SK-N-SH (cell line): Measurements from ENCODE around the gene SPACDR. TPM values are rescaled to one million over a fixed set of nuclear protein-coding genes. Genes with fewer than 3 reads are reported as not detected.

Source experiments
- CTCF ChIA-PET: fragments of 300-600, 350-600 bp; formaldehyde crosslinking; extraction: SDS; loops from one replicate; lab custom pipeline; 2021; lab: Yijun Ruan, JAX
- POLR2A ChIA-PET: fragments of 350-600 bp; sonication (Branson Sonifier 250); formaldehyde crosslinking; extraction: SDS; loops from one replicate; lab custom pipeline; 2020; ENCODE audit warnings: antibody characterized with exemption, inconsistent platforms; lab: Yijun Ruan, JAX
- DNase-seq: peaks from one replicate; pipeline ENCODE4 v3.0.0; 2012
- H2AFZ ChIP-seq: fragments of 200-600 bp; sonication (generic); 2 replicates; pipeline ENCODE4 v1.8.1; 2016; ENCODE audit warnings: antibody characterized with exemption, mild to moderate bottlenecking, low read depth
- H3F3A ChIP-seq: fragments of 200-600 bp; sonication (generic); replicated peaks from 2 replicates; pipeline ENCODE3; 2016; ENCODE audit warnings: antibody characterized with exemption, mild to moderate bottlenecking; ENCODE audit not compliant: insufficient read depth
- H3K27ac ChIP-seq, 2 experiments: fragments of 200-500 bp in 1 of 2; fragments of 200-600 bp in 1 of 2; sonication (Bioruptor generic) in 1 of 2; sonication (generic), shearing (Covaris generic) in 1 of 2; 2 replicates each; pipeline versions ENCODE4 v1.5.1 to v1.6.1; 2014 to 2016; ENCODE audit warnings: low read depth in 2 of 2, inconsistent platforms in 1 of 2, low read length in 1 of 2, mild to moderate bottlenecking in 1 of 2, mixed read lengths in 1 of 2
- H3K27me3 ChIP-seq: fragments of 200-600 bp; sonication (generic), shearing (Covaris generic); 2 replicates; pipeline ENCODE4 v1.6.1; 2016; ENCODE audit warnings: mixed run types; ENCODE audit not compliant: insufficient read depth
- H3K36me3 ChIP-seq, 2 experiments: fragments of 200-500 bp in 1 of 2; fragments of 200-600 bp in 1 of 2; sonication (Bioruptor generic) in 1 of 2; sonication (generic) in 1 of 2; replicated peaks in 1 of 2; 2 replicates each; pipeline versions ENCODE3 to v1.5.1; 2014 to 2016; ENCODE audit warnings: low read length in 1 of 2, mild to moderate bottlenecking in 1 of 2; ENCODE audit not compliant: insufficient read depth in 2 of 2, control insufficient read depth in 1 of 2
- H3K4me1 ChIP-seq, 2 experiments: fragments of 200-500 bp in 1 of 2; fragments of 200-600 bp in 1 of 2; sonication (Bioruptor generic) in 1 of 2; sonication (generic), shearing (Covaris generic) in 1 of 2; 2 replicates each; pipeline versions ENCODE4 v1.5.1 to v1.6.1; 2014 to 2016; ENCODE audit warnings: low read depth in 1 of 2, low read length in 1 of 2, mixed run types in 1 of 2; ENCODE audit not compliant: insufficient read depth in 2 of 2, control insufficient read depth in 1 of 2
- H3K4me2 ChIP-seq: fragments of 200-600 bp; sonication (generic), shearing (Covaris generic); 2 replicates; pipeline ENCODE4 v1.6.1; 2017; ENCODE audit warnings: mixed run types
- H3K4me3 ChIP-seq, 2 experiments: fragments of 200-500 bp in 1 of 2; fragments of 200-600 bp in 1 of 2; sonication (Bioruptor generic) in 1 of 2; sonication (generic), shearing (Covaris generic) in 1 of 2; 2 replicates each; pipeline versions ENCODE4 v1.5.1 to v1.8.1; 2014 to 2016; ENCODE audit warnings: low read depth in 2 of 2, inconsistent platforms in 1 of 2, low read length in 1 of 2, mild to moderate bottlenecking in 1 of 2, mixed read lengths in 1 of 2, moderate library complexity in 1 of 2
- H3K79me2 ChIP-seq: fragments of 200-600 bp; sonication (generic); 2 replicates; pipeline ENCODE4 v1.8.1; 2017; ENCODE audit warnings: mild to moderate bottlenecking; ENCODE audit not compliant: insufficient read depth
- H3K9ac ChIP-seq: fragments of 200-600 bp; sonication (generic); 2 replicates; pipeline ENCODE4 v1.6.1; 2017; ENCODE audit warnings: mixed run types
- H3K9me2 ChIP-seq: fragments of 200-600 bp; sonication (generic); 2 replicates; pipeline ENCODE4 v1.6.1; 2017; ENCODE audit warnings: mixed run types
- H3K9me3 ChIP-seq: fragments of 200-600 bp; sonication (generic); 2 replicates; pipeline ENCODE4 v1.6.1; 2017; ENCODE audit warnings: mixed run types, mild to moderate bottlenecking, moderate library complexity
- H4K20me1 ChIP-seq: fragments of 200-600 bp; sonication (generic); 2 replicates; pipeline ENCODE4 v1.6.1; 2017; ENCODE audit warnings: mild to moderate bottlenecking, mixed run types; ENCODE audit not compliant: insufficient read depth
- EP300 ChIP-seq, 2 experiments: IDR thresholded peaks; 2 replicates each; pipeline versions ENCODE4 v1.4.0 to v1.6.1; 2012; ENCODE audit warnings: borderline replicate concordance in 1 of 2, low read depth in 1 of 2, low read length in 1 of 2
- EZH2phosphoT487 ChIP-seq: fragments of 200-600 bp; sonication (generic); IDR thresholded peaks from 2 replicates; pipeline ENCODE4 v1.6.1; 2017; ENCODE audit warnings: low read depth, mixed run types, mild to moderate bottlenecking, antibody characterized with exemption, moderate library complexity, borderline replicate concordance
- FOXJ3 ChIP-seq: sonication (generic); formaldehyde crosslinking; IDR thresholded peaks from 2 replicates; pipeline ENCODE4 v1.5.1; 2020; ENCODE audit warnings: mild to moderate bottlenecking, missing genetic modification reagents
- GATA2 ChIP-seq: sonication (generic); formaldehyde crosslinking; IDR thresholded peaks from 2 replicates; pipeline ENCODE4 v1.5.0; 2020; ENCODE audit warnings: mild to moderate bottlenecking, missing genetic modification reagents
- NFIC ChIP-seq: IDR thresholded peaks from 2 replicates; pipeline ENCODE4 v1.4.0; 2012; ENCODE audit warnings: borderline replicate concordance
- NRF1 ChIP-seq: IDR thresholded peaks from 2 replicates; pipeline ENCODE4 v1.6.1; 2012; ENCODE audit warnings: low read depth, mild to moderate bottlenecking, low read length
- RFX5 ChIP-seq: IDR thresholded peaks from 2 replicates; pipeline ENCODE4 v1.6.1; 2012; ENCODE audit warnings: mild to moderate bottlenecking, improper control_type of control experiment, low read length
- SMC3 ChIP-seq: IDR thresholded peaks from 2 replicates; pipeline ENCODE4 v1.6.1; 2012; ENCODE audit warnings: low read depth, low read length, improper control_type of control experiment
- TCF12 ChIP-seq: IDR thresholded peaks from 2 replicates; pipeline ENCODE4 v1.4.0; 2012
- TEAD4 ChIP-seq: IDR thresholded peaks from 2 replicates; pipeline ENCODE4 v1.4.0; 2012; ENCODE audit warnings: mild to moderate bottlenecking, borderline replicate concordance; ENCODE audit not compliant: insufficient read depth
- YY1 ChIP-seq: IDR thresholded peaks from 2 replicates; pipeline ENCODE4 v1.4.0; 2012; ENCODE audit warnings: low read depth, mild to moderate bottlenecking
- WGBS: methylation state at CpG from one replicate; pipeline ENCODE4 v1.1.6; 2017; ENCODE audit warnings: low lambda C conversion rate; 5-methylcytosine and 5-hydroxymethylcytosine counted together
- polyA plus RNA-seq, 3 experiments: library from polyadenylated mRNA; depleted of rRNA; stranded (reverse); fragments of >200 nt; gene quantifications; 2 replicates each; pipeline ENCODE4 v1.2.3, GENCODE V29; 2012
- TF ChIP-seq, protein P1 (sequence below): IDR thresholded peaks from 2 replicates; pipeline ENCODE4 v1.4.0; 2012; ENCODE audit warnings: low read depth, borderline replicate concordance
- TF ChIP-seq, protein P2 (sequence below): IDR thresholded peaks from 2 replicates; pipeline ENCODE4; 2012
- TF ChIP-seq, protein P3 (sequence below): IDR thresholded peaks from 2 replicates; pipeline ENCODE4 v1.4.0; 2012; ENCODE audit warnings: low read depth, borderline replicate concordance

SPACDR gene
- polyA plus RNA-seq, 1 of the 3 experiments (the other 2 are of a cell fraction) = 1.5 TPM

DNA sequence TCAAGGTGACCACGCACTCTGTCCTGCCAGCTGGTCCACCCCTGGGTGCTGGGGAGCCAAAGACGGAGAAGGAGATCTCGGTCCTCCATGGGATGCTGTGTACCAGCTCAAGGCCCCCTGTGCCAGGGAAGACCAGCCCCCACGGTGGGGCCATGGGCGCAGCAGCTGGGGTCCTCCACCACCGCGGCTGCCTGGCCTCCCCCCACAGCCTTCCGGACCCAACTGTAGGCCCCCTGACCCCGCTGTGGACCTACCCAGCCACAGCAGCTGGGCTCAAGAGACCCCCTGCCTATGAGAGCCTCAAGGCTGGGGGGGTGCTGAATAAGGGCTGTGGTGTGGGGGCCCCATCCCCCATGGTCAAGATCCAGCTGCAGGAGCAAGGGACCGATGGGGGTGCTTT, 25.1 kb upstream of the SPACDR start:
- CTCF ChIA-PET = interaction anchor here (0.6 to 11.1 kb wide), 13 partner anchors 9 to 203 kb away, joined by 3 to 151 read pairs (median 5); partner anchors contain the start of gene MOSPD3
- TF ChIP-seq NFIC (no peak), RFX5 (no peak), TEAD4 (no peak), FOXJ3 (CRISPR knock-in tag) (no peak), SMC3 (no peak), EP300 (IDR thresholded peaks at IDR 0.05; ENCODE audit: borderline replicate concordance in 1 of 2, low read depth in 1 of 2, low read length in 1 of 2) (no peak)
- TF ChIP-seq, protein P1, sequence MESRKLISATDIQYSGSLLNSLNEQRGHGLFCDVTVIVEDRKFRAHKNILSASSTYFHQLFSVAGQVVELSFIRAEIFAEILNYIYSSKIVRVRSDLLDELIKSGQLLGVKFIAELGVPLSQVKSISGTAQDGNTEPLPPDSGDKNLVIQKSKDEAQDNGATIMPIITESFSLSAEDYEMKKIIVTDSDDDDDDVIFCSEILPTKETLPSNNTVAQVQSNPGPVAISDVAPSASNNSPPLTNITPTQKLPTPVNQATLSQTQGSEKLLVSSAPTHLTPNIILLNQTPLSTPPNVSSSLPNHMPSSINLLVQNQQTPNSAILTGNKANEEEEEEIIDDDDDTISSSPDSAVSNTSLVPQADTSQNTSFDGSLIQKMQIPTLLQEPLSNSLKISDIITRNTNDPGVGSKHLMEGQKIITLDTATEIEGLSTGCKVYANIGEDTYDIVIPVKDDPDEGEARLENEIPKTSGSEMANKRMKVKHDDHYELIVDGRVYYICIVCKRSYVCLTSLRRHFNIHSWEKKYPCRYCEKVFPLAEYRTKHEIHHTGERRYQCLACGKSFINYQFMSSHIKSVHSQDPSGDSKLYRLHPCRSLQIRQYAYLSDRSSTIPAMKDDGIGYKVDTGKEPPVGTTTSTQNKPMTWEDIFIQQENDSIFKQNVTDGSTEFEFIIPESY = no peak
- TF ChIP-seq, protein P2, sequence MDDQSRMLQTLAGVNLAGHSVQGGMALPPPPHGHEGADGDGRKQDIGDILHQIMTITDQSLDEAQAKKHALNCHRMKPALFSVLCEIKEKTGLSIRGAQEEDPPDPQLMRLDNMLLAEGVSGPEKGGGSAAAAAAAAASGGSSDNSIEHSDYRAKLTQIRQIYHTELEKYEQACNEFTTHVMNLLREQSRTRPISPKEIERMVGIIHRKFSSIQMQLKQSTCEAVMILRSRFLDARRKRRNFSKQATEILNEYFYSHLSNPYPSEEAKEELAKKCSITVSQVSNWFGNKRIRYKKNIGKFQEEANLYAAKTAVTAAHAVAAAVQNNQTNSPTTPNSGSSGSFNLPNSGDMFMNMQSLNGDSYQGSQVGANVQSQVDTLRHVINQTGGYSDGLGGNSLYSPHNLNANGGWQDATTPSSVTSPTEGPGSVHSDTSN = no peak
- TF ChIP-seq, protein P3, sequence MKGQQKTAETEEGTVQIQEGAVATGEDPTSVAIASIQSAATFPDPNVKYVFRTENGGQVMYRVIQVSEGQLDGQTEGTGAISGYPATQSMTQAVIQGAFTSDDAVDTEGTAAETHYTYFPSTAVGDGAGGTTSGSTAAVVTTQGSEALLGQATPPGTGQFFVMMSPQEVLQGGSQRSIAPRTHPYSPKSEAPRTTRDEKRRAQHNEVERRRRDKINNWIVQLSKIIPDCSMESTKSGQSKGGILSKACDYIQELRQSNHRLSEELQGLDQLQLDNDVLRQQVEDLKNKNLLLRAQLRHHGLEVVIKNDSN = no peak
- TF ChIP-seq, all 33 proteins: peak for 0

DNA sequence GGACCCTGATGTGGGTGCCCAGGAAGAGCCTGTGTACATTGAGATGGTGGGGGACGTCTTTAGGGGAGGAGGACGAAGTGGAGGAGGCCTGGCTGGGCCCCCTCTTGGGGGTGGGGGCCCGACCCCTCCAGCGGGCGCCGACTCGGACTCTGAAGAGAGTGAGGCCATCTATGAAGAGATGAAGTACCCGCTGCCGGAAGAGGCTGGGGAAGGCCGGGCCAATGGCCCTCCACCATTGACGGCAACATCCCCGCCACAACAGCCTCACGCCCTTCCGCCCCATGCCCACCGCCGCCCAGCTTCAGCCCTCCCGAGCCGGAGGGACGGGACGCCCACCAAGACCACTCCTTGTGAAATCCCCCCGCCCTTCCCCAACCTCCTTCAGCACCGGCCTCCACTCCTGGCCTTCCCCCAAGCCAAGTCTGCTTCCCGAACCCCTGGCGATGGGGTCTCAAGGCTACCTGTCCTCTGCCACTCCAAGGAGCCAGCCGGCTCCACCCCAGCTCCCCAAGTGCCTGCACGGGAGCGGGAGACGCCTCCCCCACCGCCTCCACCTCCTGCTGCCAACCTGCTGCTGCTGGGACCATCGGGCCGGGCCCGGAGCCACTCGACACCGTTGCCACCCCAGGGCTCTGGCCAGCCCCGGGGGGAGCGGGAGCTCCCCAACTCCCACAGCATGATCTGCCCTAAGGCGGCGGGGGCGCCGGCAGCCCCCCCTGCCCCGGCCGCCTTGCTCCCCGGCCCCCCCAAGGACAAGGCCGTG, 24.5 kb upstream of the SPACDR start:
- H3K4me3 ChIP-seq = no peak overlapping the region
- ChIA-PET POLR2A (interaction anchor here (1.3 to 1.8 kb wide), 2 partner anchors 9 to 98 kb away, joined by 6 to 7 read pairs; partner anchors contain the start of gene FBXO24), CTCF (interaction anchor here (0.6 to 11.1 kb wide), 9 partner anchors 10 to 204 kb away, joined by 3 to 151 read pairs (median 5); partner anchors contain the start of gene MOSPD3)
- no peaks in the 10 kb centered on the region for H4K20me1 ChIP-seq
- H3K9me3 ChIP-seq = no peaks in the 10 kb centered on the region
- no peaks in the 10 kb centered on the region for H3F3A ChIP-seq
- no peaks in the 10 kb centered on the region for H3K27me3 ChIP-seq
- peaks cover 0 to 6% of the 10 kb centered on the region in 2 experiments for H3K36me3 ChIP-seq
- H3K27ac ChIP-seq = no peak overlapping the region; a peak in 1 of 4 replicates
- no peak overlapping the region for H2AFZ ChIP-seq
- WGBS = 95% methylated on average over 33 of the region's 44 CpGs
- H3K4me2 ChIP-seq = no peak overlapping the region
- H3K9ac ChIP-seq = no peak overlapping the region
- H3K79me2 ChIP-seq = peaks cover 5% of the 10 kb centered on the region; the same call in 1 of the 2 replicates
- TF ChIP-seq NRF1 = no peak
- TF ChIP-seq EP300 (IDR thresholded peaks at IDR 0.05; ENCODE audit: borderline replicate concordance in 1 of 2, low read depth in 1 of 2, low read length in 1 of 2) = no peak
- no peak for TF ChIP-seq GATA2 (CRISPR knock-in tag)
- TF ChIP-seq RFX5 = no peak
- TF ChIP-seq SMC3 = no peak
- no peak for TF ChIP-seq TCF12
- TF ChIP-seq EZH2phosphoT487 = no peak
- no peak for TF ChIP-seq YY1
- no peak for TF ChIP-seq FOXJ3 (CRISPR knock-in tag)
- peak; percentile 30 for DNase-seq
- H3K4me1 ChIP-seq = peaks cover 3 to 38% of the 10 kb centered on the region in 2 experiments; a peak in 2 of 4 replicates
- H3K9me2 ChIP-seq = no peaks in the 10 kb centered on the region

More for the DNA sequence above, 25.1 kb upstream of the SPACDR start:
- no peaks in the 10 kb centered on the region for H3K9me2 ChIP-seq
- no peaks in the 10 kb centered on the region for H3F3A ChIP-seq
- H3K36me3 ChIP-seq = peaks cover 0 to 6% of the 10 kb centered on the region in 2 experiments
- H3K9ac ChIP-seq = no peak overlapping the region
- 68% methylated on average over 5 of the region's 10 CpGs for WGBS
- H3K4me1 ChIP-seq = peaks cover 3 to 38% of the 10 kb centered on the region in 2 experiments; a peak in 2 of 4 replicates
- peak; percentile 35 for DNase-seq
- H3K4me3 ChIP-seq = no peak overlapping the region
- POLR2A ChIA-PET = interaction anchor here (1.0 to 1.8 kb wide), 7 partner anchors 9 to 114 kb away, joined by 3 to 8 read pairs (median 5); partner anchors contain the start of genes AGFG2, FBXO24 and SPACDR
- H3K4me2 ChIP-seq = peak overlapping the region; percentile 17; the same call in 1 of the 2 replicates
- H3K9me3 ChIP-seq = no peaks in the 10 kb centered on the region
- no peak overlapping the region for H2AFZ ChIP-seq
- H3K27me3 ChIP-seq = no peaks in the 10 kb centered on the region
- peak overlapping the region in 1 of 2 experiments; percentile 78; a peak in 2 of 4 replicates for H3K27ac ChIP-seq
- peaks cover 2% of the 10 kb centered on the region; the same call in 1 of the 2 replicates for H3K79me2 ChIP-seq
- no peaks in the 10 kb centered on the region for H4K20me1 ChIP-seq
